CD14-positive monocyte (primary cell): Measurements from ENCODE around the gene SUSD2. TPM values are rescaled to one million over a fixed set of nuclear protein-coding genes. Genes with fewer than 3 reads are reported as not detected.
"Not testable (repeated sequence)": the region's sequence is repeated elsewhere in the genome, so short reads cannot be mapped to it uniquely, and the experiment has no call there.

ENCODE experiments used
- DNase-seq, 3 donors: peaks; one replicate each; pipeline ENCODE4 v3.0.0-alpha.2; 2011 to 2022
- H2AFZ ChIP-seq: 2 replicates; pipeline ENCODE4 v1.6.0; 2012; ENCODE audit warnings: mild to moderate bottlenecking, low read depth, low read length, inconsistent platforms; ENCODE audit not compliant: insufficient read depth, poor library complexity, severe bottlenecking
- H3K27ac ChIP-seq, 2 donors: 1 replicate in 1 of 2; 2 replicates in 1 of 2; pipeline ENCODE4 v1.5.1; 2012 to 2013; ENCODE audit warnings: low read length in 2 of 2, control low read depth in 1 of 2, inconsistent platforms in 1 of 2, low read depth in 1 of 2, mild to moderate bottlenecking in 1 of 2
- H3K27me3 ChIP-seq, 2 donors: one replicate each; pipeline versions ENCODE4 v1.6.0 to v1.6.1; 2011 to 2013; ENCODE audit warnings: low read length in 2 of 2; ENCODE audit not compliant: control insufficient read depth in 2 of 2, insufficient read depth in 2 of 2
- H3K36me3 ChIP-seq, 2 donors: replicated peaks in 1 of 2; 1 replicate in 1 of 2; 2 replicates in 1 of 2; pipeline versions ENCODE4 v1.5.1 to v1.6.1; 2012 to 2013; ENCODE audit warnings: low read length in 2 of 2, control low read depth in 1 of 2, inconsistent platforms in 1 of 2, mild to moderate bottlenecking in 1 of 2; ENCODE audit not compliant: insufficient read depth in 2 of 2, control insufficient read depth in 1 of 2
- H3K4me1 ChIP-seq, 2 donors: 1 replicate in 1 of 2; 2 replicates in 1 of 2; pipeline versions ENCODE4 v1.5.1 to v1.6.1; 2012 to 2013; ENCODE audit warnings: low read length in 2 of 2, control low read depth in 1 of 2, inconsistent platforms in 1 of 2, mild to moderate bottlenecking in 1 of 2, moderate library complexity in 1 of 2; ENCODE audit not compliant: insufficient read depth in 2 of 2, control insufficient read depth in 1 of 2
- H3K4me2 ChIP-seq: replicated peaks from 2 replicates; pipeline ENCODE3; 2012; ENCODE audit warnings: low read length, moderate library complexity, mild to moderate bottlenecking; ENCODE audit not compliant: poor library complexity, severe bottlenecking; ENCODE audit errors: extremely low read depth
- H3K4me3 ChIP-seq, 3 experiments: fragments of 200-600 bp in 1 of 3; sonication (generic) in 1 of 3; replicated peaks in 1 of 3; 1 replicate in 2 of 3; 2 replicates in 1 of 3; pipeline ENCODE4 v1.5.1; 2011 to 2013; ENCODE audit warnings: low read length in 3 of 3, mild to moderate bottlenecking in 3 of 3, control low read depth in 2 of 3, low read depth in 2 of 3, inconsistent platforms in 1 of 3, moderate library complexity in 1 of 3
- H3K79me2 ChIP-seq: 2 replicates; pipeline ENCODE4 v1.6.0; 2012; ENCODE audit warnings: mild to moderate bottlenecking, control low read depth, inconsistent platforms, low read length, moderate library complexity; ENCODE audit not compliant: insufficient read depth
- H3K9ac ChIP-seq: 2 replicates; pipeline ENCODE4 v1.6.0; 2017; ENCODE audit warnings: low read length, mild to moderate bottlenecking; ENCODE audit not compliant: insufficient read depth, poor library complexity, severe bottlenecking
- H3K9me3 ChIP-seq, 2 donors: replicated peaks in 1 of 2; 1 replicate in 1 of 2; 2 replicates in 1 of 2; pipeline versions ENCODE4 v1.5.1 to v1.6.1; 2012 to 2013; ENCODE audit warnings: low read length in 2 of 2, control low read depth in 1 of 2; ENCODE audit not compliant: control insufficient read depth in 1 of 2, insufficient read depth in 1 of 2
- H4K20me1 ChIP-seq: 2 replicates; pipeline ENCODE4 v1.6.0; 2012; ENCODE audit warnings: mild to moderate bottlenecking, low read length, control low read depth, moderate library complexity; ENCODE audit not compliant: insufficient read depth
- H3K27ac Mint-ChIP-seq, 7 donors: one replicate each; pipeline ENCODE4 v1.8.0; 2020; ENCODE audit warnings: mild to moderate bottlenecking in 7 of 7, mixed read lengths in 7 of 7, moderate library complexity in 6 of 7, inconsistent platforms in 2 of 7
- H3K27me3 Mint-ChIP-seq, 3 donors: one replicate each; pipeline ENCODE4 v1.8.0; 2021 to 2022; ENCODE audit warnings: low read depth in 3 of 3, mild to moderate bottlenecking in 3 of 3, mixed read lengths in 3 of 3, moderate library complexity in 3 of 3, inconsistent platforms in 1 of 3
- H3K36me3 Mint-ChIP-seq, 2 donors: one replicate each; pipeline ENCODE4 v1.8.0; 2020; ENCODE audit warnings: mixed read lengths in 2 of 2, inconsistent platforms in 1 of 2, mild to moderate bottlenecking in 1 of 2
- H3K4me1 Mint-ChIP-seq: one replicate; pipeline ENCODE4 v1.8.0; 2020; ENCODE audit warnings: mild to moderate bottlenecking, mixed read lengths
- H3K4me3 Mint-ChIP-seq, 2 donors: one replicate each; pipeline ENCODE4 v1.8.0; 2020; ENCODE audit warnings: mild to moderate bottlenecking in 2 of 2, mixed read lengths in 2 of 2, moderate library complexity in 1 of 2
- H3K9me3 Mint-ChIP-seq, 7 donors: one replicate each; pipeline ENCODE4 v1.8.0; 2020 to 2022; ENCODE audit warnings: mixed read lengths in 7 of 7, mild to moderate bottlenecking in 6 of 7, moderate library complexity in 6 of 7, inconsistent platforms in 2 of 7
- CTCF ChIP-seq: fragments of 200-600 bp; IDR thresholded peaks from one replicate; pipeline ENCODE4 v1.8.0; 2022; ENCODE audit warnings: antibody characterized with exemption, mild to moderate bottlenecking
- WGBS: methylation state at CpG from one replicate; pipeline ENCODE4 v1.1.5; 2013; ENCODE audit warnings: missing lambda C conversion rate; ENCODE audit not compliant: insufficient coverage; 5-methylcytosine and 5-hydroxymethylcytosine counted together
- intact Hi-C, 2 donors: fragments of 100-400 bp; cut with micrococcal nuclease; formaldehyde crosslinking; loops; one replicate each; pipeline versions ENCODE4 v1.15.0 to v1.15.1; 2023
- polyA plus RNA-seq, 3 donors: library from polyadenylated mRNA; depleted of rRNA in 1 of 3; unstranded in 2 of 3; stranded (reverse) in 1 of 3; fragments of 300-500 nt in 2 of 3; fragments of >200 nt in 1 of 3; fragmentation: Illumina TruSeq in 2 of 3; gene quantifications; 1 replicate in 2 of 3; 2 replicates in 1 of 3; pipeline ENCODE4 v1.2.3, GENCODE V29; 2012 to 2021

Gene SUSD2
- polyA plus RNA-seq, 3 donors: 0.56 TPM; not detected in 2

GRCh38 chr22:24181996-24182899, 961 bp downstream of the SUSD2 start:
- Histone ChIP-seq H3K36me3 (peaks cover 13 to 14% of the 10 kb centered on the region in 2 donors), H4K20me1 (no peaks in the 10 kb centered on the region), H3K4me2 (no peak overlapping the region), H3K4me1 (no peaks in the 10 kb centered on the region), H3K9me3 (no peaks in the 10 kb centered on the region), H3K79me2 (no peaks in the 10 kb centered on the region), H3K9ac (no peak overlapping the region), H2AFZ (no peak overlapping the region), H3K27me3 (no peaks in the 10 kb centered on the region), H3K27ac (no peak overlapping the region), H3K4me3 (no peak overlapping the region)
- H3K27me3 Mint-ChIP-seq: peaks cover 0 to 1% (median 0%) of the 10 kb centered on the region in 3 donors
- H3K4me3 Mint-ChIP-seq: no peak overlapping the region
- WGBS: 88% methylated on average over 13 of the region's 20 CpGs
- no peak overlapping the region for H3K27ac Mint-ChIP-seq
- H3K36me3 Mint-ChIP-seq: peaks cover 7 to 12% of the 10 kb centered on the region in 2 donors
- DNase-seq: no peak
- no peak for TF ChIP-seq CTCF
- no peaks in the 10 kb centered on the region for H3K9me3 Mint-ChIP-seq
- intact Hi-C loops: no loop called here
- H3K4me1 Mint-ChIP-seq: no peaks in the 10 kb centered on the region

- H3K36me3 ChIP-seq, H3K4me3 Mint-ChIP-seq, H3K4me1 Mint-ChIP-seq, H3K9ac ChIP-seq, H3K27me3 Mint-ChIP-seq, H3K27ac Mint-ChIP-seq, H3K27me3 ChIP-seq, H3K27ac ChIP-seq, H3K36me3 Mint-ChIP-seq, H3K4me1 ChIP-seq, H3K9me3 ChIP-seq, H4K20me1 ChIP-seq, H3K9me3 Mint-ChIP-seq, DNase-seq, H2AFZ ChIP-seq, H3K4me3 ChIP-seq, intact Hi-C loops, H3K79me2 ChIP-seq, H3K4me2 ChIP-seq: not testable (repeated sequence)
- WGBS: 95% methylated on average over 7 of the region's 11 CpGs
Measured at GRCh38 chr22:24182900-24183246, 1.6 kb downstream of the SUSD2 start.
